Measurements from ENCODE around the gene YKT6. TPM values are rescaled to one million over a fixed set of nuclear protein-coding genes. Genes with fewer than 3 reads are reported as not detected.

The YKT6 gene
- total and polyA plus RNA-seq, 2 donors (not counting 1 experiment from before 2014, with no cell fraction given): 36.5 to 62.3 TPM

DNA sequence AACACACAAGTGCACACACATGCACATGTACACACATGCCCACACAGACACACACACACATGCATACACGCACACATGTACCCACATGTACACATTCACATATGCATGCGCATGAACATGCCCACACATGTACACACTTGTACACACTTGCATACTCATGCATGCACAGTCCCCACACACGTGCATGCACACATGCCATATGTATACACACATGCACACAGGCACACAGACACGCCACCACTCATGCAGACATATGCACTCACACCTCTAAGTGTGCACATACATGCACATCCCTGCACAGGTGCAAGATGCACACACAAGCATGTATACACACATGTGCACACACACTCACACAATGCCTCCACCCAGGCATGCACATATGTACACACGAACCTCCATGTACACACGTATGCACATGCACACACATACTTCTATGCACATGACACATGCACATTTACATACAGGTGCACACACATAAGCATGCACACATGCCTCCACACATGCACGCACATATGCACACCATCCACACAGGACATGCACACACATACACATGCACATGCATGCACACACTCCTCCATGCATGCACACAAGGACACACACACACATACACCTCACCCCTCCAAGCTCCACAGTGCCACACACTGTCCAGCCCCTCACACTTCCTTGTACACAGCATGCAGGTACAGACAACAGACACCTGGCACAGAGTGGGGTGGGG is 45.8 kb downstream of the YKT6 start:
- peak overlapping the region; percentile 46 for H3K27ac Mint-ChIP-seq
- no peak overlapping the region for H3K9ac ChIP-seq (ENCODE audit: low read length)
- ATAC-seq (ENCODE audit: low read depth): no peak
- H3K9me3 ChIP-seq (ENCODE audit: control extremely low read depth in 1 of 3, control insufficient read depth in 2 of 3, insufficient read depth in 1 of 3, low read length in 2 of 3): no peaks in the 10 kb centered on the region
- no peak overlapping the region for H3K4me3 ChIP-seq (ENCODE audit: control extremely low read depth in 1 of 5, extremely low read depth in 1 of 5, insufficient read depth in 1 of 5, low read depth in 2 of 5, low read length in 4 of 5)
- no peak for DNase-seq
- POLR2A ChIA-PET: no interaction called here
- intact Hi-C loops (cut with micrococcal nuclease): no loop called here
- H3K79me2 ChIP-seq (ENCODE audit: control insufficient read depth, insufficient read depth, low read length): no peaks in the 10 kb centered on the region
- H3K4me2 ChIP-seq (replicated peaks; ENCODE audit: low read depth, low read length, poor library complexity, severe bottlenecking): no peak overlapping the region
- H3K9me3 Mint-ChIP-seq (ENCODE audit: insufficient read depth): no peaks in the 10 kb centered on the region
- H2AFZ ChIP-seq (ENCODE audit: insufficient read depth, low read depth, low read length, poor library complexity, severe bottlenecking): no peak overlapping the region
- no peaks in the 10 kb centered on the region for H4K20me1 ChIP-seq (ENCODE audit: control insufficient read depth, insufficient read depth, low read length, poor library complexity, severe bottlenecking)
- no peak overlapping the region for H3K27ac ChIP-seq (ENCODE audit: low read length in 2 of 2)
- H3K27me3 Mint-ChIP-seq: no peaks in the 10 kb centered on the region
- H3K4me1 ChIP-seq (ENCODE audit: control insufficient read depth in 2 of 2, insufficient read depth in 2 of 2, low read length in 2 of 2): no peaks in the 10 kb centered on the region
- no peak overlapping the region for H3K4me3 Mint-ChIP-seq
- WGBS (ENCODE audit: insufficient coverage): 94% methylated on average over 7 of the region's 7 CpGs
- no peaks in the 10 kb centered on the region for H3K36me3 ChIP-seq (replicated peaks in 1 of 2; ENCODE audit: control extremely low read depth in 1 of 2, control insufficient read depth in 1 of 2, extremely low read depth in 1 of 2, insufficient read depth in 2 of 2, low read length in 1 of 2)
- CTCF ChIA-PET: no interaction called here
- TF ChIP-seq, protein P1, sequence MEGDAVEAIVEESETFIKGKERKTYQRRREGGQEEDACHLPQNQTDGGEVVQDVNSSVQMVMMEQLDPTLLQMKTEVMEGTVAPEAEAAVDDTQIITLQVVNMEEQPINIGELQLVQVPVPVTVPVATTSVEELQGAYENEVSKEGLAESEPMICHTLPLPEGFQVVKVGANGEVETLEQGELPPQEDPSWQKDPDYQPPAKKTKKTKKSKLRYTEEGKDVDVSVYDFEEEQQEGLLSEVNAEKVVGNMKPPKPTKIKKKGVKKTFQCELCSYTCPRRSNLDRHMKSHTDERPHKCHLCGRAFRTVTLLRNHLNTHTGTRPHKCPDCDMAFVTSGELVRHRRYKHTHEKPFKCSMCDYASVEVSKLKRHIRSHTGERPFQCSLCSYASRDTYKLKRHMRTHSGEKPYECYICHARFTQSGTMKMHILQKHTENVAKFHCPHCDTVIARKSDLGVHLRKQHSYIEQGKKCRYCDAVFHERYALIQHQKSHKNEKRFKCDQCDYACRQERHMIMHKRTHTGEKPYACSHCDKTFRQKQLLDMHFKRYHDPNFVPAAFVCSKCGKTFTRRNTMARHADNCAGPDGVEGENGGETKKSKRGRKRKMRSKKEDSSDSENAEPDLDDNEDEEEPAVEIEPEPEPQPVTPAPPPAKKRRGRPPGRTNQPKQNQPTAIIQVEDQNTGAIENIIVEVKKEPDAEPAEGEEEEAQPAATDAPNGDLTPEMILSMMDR (IDR thresholded peaks at IDR 0.05): no peak
- H3K27me3 ChIP-seq (replicated peaks in 1 of 4; ENCODE audit: control extremely low read depth in 1 of 4, control insufficient read depth in 3 of 4, insufficient read depth in 4 of 4, low read length in 3 of 4): no peaks in the 10 kb centered on the region
- no peaks in the 10 kb centered on the region for H3K4me1 Mint-ChIP-seq

DNA sequence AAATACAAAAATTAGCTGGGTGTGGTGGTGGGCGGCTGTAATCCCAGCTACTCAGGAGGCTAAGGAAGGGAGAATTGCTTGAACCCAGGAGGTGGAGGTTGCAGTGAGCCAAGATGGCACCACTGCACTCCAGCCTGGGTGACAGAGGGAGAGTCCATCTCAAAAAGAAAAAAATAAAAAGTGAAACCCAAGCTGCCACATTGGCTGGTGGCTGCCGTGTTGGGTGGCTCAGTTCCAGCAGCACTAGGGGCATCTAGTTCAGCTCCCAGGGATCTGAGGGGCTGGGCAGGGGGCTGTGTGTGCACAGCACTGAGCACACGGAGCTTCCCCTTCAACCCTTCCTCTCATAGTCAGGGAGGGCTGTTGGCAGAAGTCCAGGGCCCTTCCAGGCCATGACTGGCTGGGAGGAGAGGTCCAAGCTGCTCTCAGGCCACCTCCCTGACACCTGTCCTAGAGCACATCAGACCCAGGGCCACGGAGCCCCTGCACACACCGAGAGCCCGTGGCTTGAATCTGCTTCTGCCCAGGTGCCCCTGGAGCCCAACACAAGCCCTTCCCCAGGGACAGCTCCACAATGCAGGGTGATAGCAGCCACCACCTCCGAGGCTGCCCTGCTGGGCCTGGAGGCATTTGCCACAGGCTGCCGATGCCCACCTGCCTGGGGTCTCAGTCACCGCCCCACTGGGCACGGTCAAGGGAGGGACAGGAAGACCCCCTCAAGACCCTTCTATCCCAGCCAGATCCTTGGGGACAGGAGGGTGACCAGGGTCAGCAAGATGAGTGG is 47.3 kb downstream of the YKT6 start:
- H3K27me3 Mint-ChIP-seq: no peaks in the 10 kb centered on the region
- no peaks in the 10 kb centered on the region for H3K36me3 ChIP-seq (replicated peaks in 1 of 2; ENCODE audit: control extremely low read depth in 1 of 2, control insufficient read depth in 1 of 2, extremely low read depth in 1 of 2, insufficient read depth in 2 of 2, low read length in 1 of 2)
- no peak overlapping the region for H3K4me3 Mint-ChIP-seq
- H3K27me3 ChIP-seq (replicated peaks in 1 of 4; ENCODE audit: control extremely low read depth in 1 of 4, control insufficient read depth in 3 of 4, insufficient read depth in 4 of 4, low read length in 3 of 4): no peaks in the 10 kb centered on the region
- H3K4me2 ChIP-seq (replicated peaks; ENCODE audit: low read depth, low read length, poor library complexity, severe bottlenecking): no peak overlapping the region
- no peaks in the 10 kb centered on the region for H3K9me3 Mint-ChIP-seq (ENCODE audit: insufficient read depth)
- H3K4me1 ChIP-seq (ENCODE audit: control insufficient read depth in 2 of 2, insufficient read depth in 2 of 2, low read length in 2 of 2): no peaks in the 10 kb centered on the region
- CTCF ChIA-PET: interaction anchor here (0.9 kb wide), 1 partner anchor 18 kb away, joined by 3 read pairs; no protein-coding TSS in a partner anchor
- no peak overlapping the region for H3K9ac ChIP-seq (ENCODE audit: low read length)
- H4K20me1 ChIP-seq (ENCODE audit: control insufficient read depth, insufficient read depth, low read length, poor library complexity, severe bottlenecking): no peaks in the 10 kb centered on the region
- TF ChIP-seq EZH2 (IDR thresholded peaks at IDR 0.05; ENCODE audit: borderline replicate concordance, insufficient read depth, low read depth, low read length, poor library complexity, severe bottlenecking): no peak
- TF ChIP-seq, protein P1 (IDR thresholded peaks at IDR 0.05): no peak
- no peak overlapping the region for H3K27ac ChIP-seq (ENCODE audit: low read length in 2 of 2)
- no peaks in the 10 kb centered on the region for H3K9me3 ChIP-seq (ENCODE audit: control extremely low read depth in 1 of 3, control insufficient read depth in 2 of 3, insufficient read depth in 1 of 3, low read length in 2 of 3)
- H2AFZ ChIP-seq (ENCODE audit: insufficient read depth, low read depth, low read length, poor library complexity, severe bottlenecking): no peak overlapping the region
- no peak overlapping the region for H3K4me3 ChIP-seq (ENCODE audit: control extremely low read depth in 1 of 5, extremely low read depth in 1 of 5, insufficient read depth in 1 of 5, low read depth in 2 of 5, low read length in 4 of 5)
- no peaks in the 10 kb centered on the region for H3K79me2 ChIP-seq (ENCODE audit: control insufficient read depth, insufficient read depth, low read length)
- 91% methylated on average over 9 of the region's 10 CpGs for WGBS (ENCODE audit: insufficient coverage)
- DNase-seq: no peak
- POLR2A ChIA-PET: no interaction called here
- ATAC-seq (ENCODE audit: low read depth): no peak
- H3K27ac Mint-ChIP-seq: no peak overlapping the region
- no peaks in the 10 kb centered on the region for H3K4me1 Mint-ChIP-seq
- intact Hi-C loops (cut with micrococcal nuclease): no loop called here

Data from B cell (primary cell).